GM18526 (cell line): ENCODE measurements around the gene LPP.

Experiments
- POLR2A ChIP-seq: IDR thresholded peaks from 3 replicates; pipeline ENCODE4 v1.6.1; 2011; ENCODE audit not compliant: insufficient read length; ENCODE audit errors: extremely low read depth

The LPP gene

GRCh38 chr3:188233320-188233719 is 79.4 kb downstream of the LPP start:
- TF ChIP-seq POLR2A: no peak

GRCh38 chr3:188234132-188234531 is 80.2 kb downstream of the LPP start:
- no peak for TF ChIP-seq POLR2A

GRCh38 chr3:188236271-188236670 is 82.3 kb downstream of the LPP start:
- TF ChIP-seq POLR2A: no peak

GRCh38 chr3:188239035-188239434 is 85.1 kb downstream of the LPP start:
- TF ChIP-seq POLR2A: no peak

GRCh38 chr3:188239577-188239976 is 85.6 kb downstream of the LPP start:
- no peak for TF ChIP-seq POLR2A

GRCh38 chr3:188240189-188240981 is 86.4 kb downstream of the LPP start:
- TF ChIP-seq POLR2A: no peak

- no peak for TF ChIP-seq POLR2A
Measured at GRCh38 chr3:188241072-188241471, 87.1 kb downstream of the LPP start.

- TF ChIP-seq POLR2A: no peak
Measured at GRCh38 chr3:188241883-188242282, 87.9 kb downstream of the LPP start.

GRCh38 chr3:188242436-188243123 is 88.6 kb downstream of the LPP start:
- no peak for TF ChIP-seq POLR2A

- TF ChIP-seq POLR2A: no peak
Measured at GRCh38 chr3:188243124-188243795, 89.3 kb downstream of the LPP start.

GRCh38 chr3:188244395-188244861 is 90.5 kb downstream of the LPP start:
- TF ChIP-seq POLR2A: no peak

GRCh38 chr3:188246905-188247304 is 92.9 kb downstream of the LPP start:
- TF ChIP-seq POLR2A: no peak

GRCh38 chr3:188248036-188248561 is 94.1 kb downstream of the LPP start:
- TF ChIP-seq POLR2A: no peak

GRCh38 chr3:188253123-188253793 is 99.3 kb downstream of the LPP start:
- no peak for TF ChIP-seq POLR2A

GRCh38 chr3:188253800-188254452 is 100.0 kb downstream of the LPP start:
- no peak for TF ChIP-seq POLR2A
